ACC112 (cell line): Measurements from ENCODE around the gene SMIM45.

Source experiments
- H2AFZ ChIP-seq: fragments of 200-600 bp; sonication (generic); one replicate; pipeline ENCODE4 v1.6.0; 2017; ENCODE audit warnings: antibody characterized with exemption, low read length; ENCODE audit not compliant: unreplicated experiment
- H3K27ac ChIP-seq: fragments of 200-600 bp; sonication (generic); 2 replicates; pipeline ENCODE4 v1.5.1; 2014; ENCODE audit warnings: low read depth, mild to moderate bottlenecking, antibody characterized with exemption, low read length, moderate library complexity
- H3K27me3 ChIP-seq: fragments of 200-600 bp; sonication (generic); 2 replicates; pipeline ENCODE4 v1.6.1; 2014; ENCODE audit warnings: mild to moderate bottlenecking, antibody characterized with exemption, low read length, moderate library complexity, mixed read lengths; ENCODE audit not compliant: insufficient read depth
- H3K36me3 ChIP-seq: fragments of 200-600 bp; sonication (generic); 2 replicates; pipeline ENCODE4 v1.6.1; 2016; ENCODE audit warnings: mild to moderate bottlenecking, antibody characterized with exemption, low read length, moderate library complexity, mixed read lengths; ENCODE audit not compliant: insufficient read depth
- H3K4me1 ChIP-seq: fragments of 200-600 bp; sonication (generic); one replicate; pipeline ENCODE4 v1.6.1; 2016; ENCODE audit warnings: low read length, mixed read lengths; ENCODE audit not compliant: insufficient read depth, unreplicated experiment, control insufficient read depth
- H3K4me3 ChIP-seq: fragments of 200-600 bp; sonication (generic); 2 replicates; pipeline ENCODE4 v1.5.1; 2014; ENCODE audit warnings: mild to moderate bottlenecking, low read depth, low read length
- H3K79me2 ChIP-seq: fragments of 200-600 bp; sonication (generic); one replicate; pipeline ENCODE4 v1.6.0; 2016; ENCODE audit warnings: low read length; ENCODE audit not compliant: control insufficient read depth, unreplicated experiment, insufficient read depth

Gene SMIM45

GRCh38 chr22:41910050-41911000 lies 41.6 kb upstream of the SMIM45 start:
- peaks cover 39% of the 10 kb centered on the region for H3K27me3 ChIP-seq
- H3K27ac ChIP-seq = no peak overlapping the region
- no peak overlapping the region for H2AFZ ChIP-seq
- H3K4me1 ChIP-seq = no peaks in the 10 kb centered on the region
- no peaks in the 10 kb centered on the region for H3K79me2 ChIP-seq
- H3K36me3 ChIP-seq = no peaks in the 10 kb centered on the region
- H3K4me3 ChIP-seq = peak overlapping the region; percentile 61

DNA sequence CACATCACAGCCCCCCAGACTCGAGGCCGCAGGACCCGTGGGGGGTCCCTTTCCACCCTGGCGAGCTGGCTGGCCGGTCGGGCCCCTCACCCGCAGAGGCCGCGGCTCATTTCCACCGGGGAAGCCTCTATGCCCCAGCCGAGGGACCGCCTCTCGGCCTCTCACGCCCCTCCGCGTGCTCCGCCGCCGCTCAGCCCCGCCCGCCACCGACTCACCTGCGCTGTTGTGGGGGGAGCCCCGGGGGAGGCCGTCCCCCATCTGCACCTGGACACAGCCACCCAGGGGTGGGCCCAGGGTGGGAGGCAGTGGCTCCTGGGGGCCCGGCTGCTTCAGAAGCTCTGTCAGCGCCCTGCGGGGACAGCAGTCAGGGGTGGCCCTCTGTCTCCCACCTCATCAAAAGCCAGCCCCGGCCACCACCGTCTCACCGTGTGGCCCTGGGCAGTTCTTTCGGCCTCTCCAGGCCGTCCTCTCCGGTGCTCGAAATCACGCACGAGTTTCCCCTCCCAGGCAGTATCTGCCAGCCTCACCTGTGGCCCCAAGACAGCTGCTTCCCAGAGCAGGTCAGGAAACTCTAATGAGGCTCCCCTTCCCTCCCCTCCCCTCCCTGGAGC lies 40.8 kb upstream of the SMIM45 start:
- Histone ChIP-seq H3K79me2 (no peaks in the 10 kb centered on the region), H3K27ac (no peak overlapping the region), H2AFZ (no peak overlapping the region), H3K27me3 (peaks cover 47% of the 10 kb centered on the region), H3K4me1 (no peaks in the 10 kb centered on the region), H3K36me3 (no peaks in the 10 kb centered on the region), H3K4me3 (peak overlapping the region; percentile 61)

- H3K4me3 ChIP-seq = no peak overlapping the region
- H2AFZ ChIP-seq = no peak overlapping the region
- peaks cover 50% of the 10 kb centered on the region for H3K27me3 ChIP-seq
- no peaks in the 10 kb centered on the region for H3K4me1 ChIP-seq
- H3K79me2 ChIP-seq = no peaks in the 10 kb centered on the region
- no peaks in the 10 kb centered on the region for H3K36me3 ChIP-seq
- H3K27ac ChIP-seq = no peak overlapping the region
Observed at GRCh38 chr22:41912338-41913039, 39.5 kb upstream of the SMIM45 start.

DNA sequence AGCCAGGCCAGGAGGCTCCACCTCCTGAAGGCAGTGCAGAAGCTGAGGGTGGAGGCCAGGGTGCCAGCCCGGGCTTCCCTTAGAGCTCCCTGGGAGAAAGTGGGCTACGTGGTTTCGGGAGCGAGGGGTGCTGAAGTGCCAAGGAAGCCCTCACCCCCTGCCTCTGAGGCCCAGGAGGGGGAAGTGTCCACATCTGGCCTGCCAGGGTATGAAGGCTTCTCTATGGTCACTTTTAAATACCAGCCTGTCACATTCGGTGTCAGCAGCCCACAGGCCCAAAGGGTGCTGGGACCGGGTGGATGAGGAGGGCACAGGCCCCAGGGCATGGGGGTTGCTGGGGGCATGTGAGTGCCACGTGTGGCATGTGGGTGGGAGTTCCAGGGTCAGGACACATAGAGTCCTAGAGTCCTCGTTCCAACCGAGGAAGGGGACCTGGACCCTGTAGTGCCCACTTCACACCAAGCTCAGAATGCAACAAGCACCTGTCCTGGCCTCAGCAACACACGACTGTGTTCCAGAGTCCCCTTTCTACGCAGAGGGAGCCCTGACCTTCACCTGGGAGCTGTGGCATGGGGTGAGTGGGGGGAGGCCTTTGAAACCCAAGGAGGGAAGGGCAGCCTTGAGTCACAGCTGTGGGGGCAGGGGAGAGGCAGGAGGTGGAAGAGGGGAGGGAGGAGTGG lies 38.8 kb upstream of the SMIM45 start:
- peaks cover 3% of the 10 kb centered on the region for H3K4me1 ChIP-seq
- H3K36me3 ChIP-seq = no peaks in the 10 kb centered on the region
- no peak overlapping the region for H2AFZ ChIP-seq
- no peak overlapping the region for H3K27ac ChIP-seq
- no peaks in the 10 kb centered on the region for H3K79me2 ChIP-seq
- H3K27me3 ChIP-seq = peaks cover 50% of the 10 kb centered on the region
- no peak overlapping the region for H3K4me3 ChIP-seq

- H3K27me3 ChIP-seq = peaks cover 50% of the 10 kb centered on the region
- H3K4me3 ChIP-seq = no peak overlapping the region
- H3K4me1 ChIP-seq = peaks cover 4% of the 10 kb centered on the region
- no peak overlapping the region for H2AFZ ChIP-seq
- no peaks in the 10 kb centered on the region for H3K36me3 ChIP-seq
- no peaks in the 10 kb centered on the region for H3K79me2 ChIP-seq
- no peak overlapping the region for H3K27ac ChIP-seq
Observed at GRCh38 chr22:41913842-41914534, 38.0 kb upstream of the SMIM45 start.

- Histone ChIP-seq H2AFZ (no peak overlapping the region), H3K36me3 (no peaks in the 10 kb centered on the region), H3K4me1 (peaks cover 7% of the 10 kb centered on the region), H3K79me2 (no peaks in the 10 kb centered on the region), H3K27ac (no peak overlapping the region), H3K4me3 (no peak overlapping the region), H3K27me3 (peaks cover 50% of the 10 kb centered on the region)
Observed at GRCh38 chr22:41914611-41915034, 37.3 kb upstream of the SMIM45 start.

GRCh38 chr22:41915035-41915785 lies 36.7 kb upstream of the SMIM45 start, which contains the start of gene SHISA8:
Gene SHISA8 (minus strand): TSS chr22:41915074. CDS start chr22:41914667, 407 bp downstream.
- H3K36me3 ChIP-seq = no peaks in the 10 kb centered on the region
- H3K27me3 ChIP-seq = peaks cover 47% of the 10 kb centered on the region
- no peak within 1 kb of the TSS for H2AFZ ChIP-seq
- H3K4me3 ChIP-seq = no peak within 1 kb of the TSS
- H3K27ac ChIP-seq = no peak within 1 kb of the TSS
- no peaks in the 10 kb centered on the region for H3K79me2 ChIP-seq
- peaks cover 7% of the 10 kb centered on the region for H3K4me1 ChIP-seq

- H3K27ac ChIP-seq = no peak overlapping the region
- no peak overlapping the region for H2AFZ ChIP-seq
- H3K4me1 ChIP-seq = peaks cover 7% of the 10 kb centered on the region
- H3K27me3 ChIP-seq = peaks cover 41% of the 10 kb centered on the region
- H3K36me3 ChIP-seq = no peaks in the 10 kb centered on the region
- no peaks in the 10 kb centered on the region for H3K79me2 ChIP-seq
- no peak overlapping the region for H3K4me3 ChIP-seq
Observed at GRCh38 chr22:41915786-41916493, 36.0 kb upstream of the SMIM45 start.

GRCh38 chr22:41916745-41917358 lies 35.1 kb upstream of the SMIM45 start:
- no peaks in the 10 kb centered on the region for H3K36me3 ChIP-seq
- no peak overlapping the region for H3K27ac ChIP-seq
- peaks cover 7% of the 10 kb centered on the region for H3K4me1 ChIP-seq
- H2AFZ ChIP-seq = no peak overlapping the region
- H3K27me3 ChIP-seq = peaks cover 32% of the 10 kb centered on the region
- no peaks in the 10 kb centered on the region for H3K79me2 ChIP-seq
- H3K4me3 ChIP-seq = no peak overlapping the region
